Measurements from ENCODE around the gene VTI1A. TPM values are rescaled to one million over a fixed set of nuclear protein-coding genes. Genes with fewer than 3 reads are reported as not detected.
"Not testable (repeated sequence)": the region's sequence is repeated elsewhere in the genome, so short reads cannot be mapped to it uniquely, and the experiment has no call there.

Gene VTI1A
- total RNA-seq, 1 donor from 2014 or later, result 28.7 TPM

DNA sequence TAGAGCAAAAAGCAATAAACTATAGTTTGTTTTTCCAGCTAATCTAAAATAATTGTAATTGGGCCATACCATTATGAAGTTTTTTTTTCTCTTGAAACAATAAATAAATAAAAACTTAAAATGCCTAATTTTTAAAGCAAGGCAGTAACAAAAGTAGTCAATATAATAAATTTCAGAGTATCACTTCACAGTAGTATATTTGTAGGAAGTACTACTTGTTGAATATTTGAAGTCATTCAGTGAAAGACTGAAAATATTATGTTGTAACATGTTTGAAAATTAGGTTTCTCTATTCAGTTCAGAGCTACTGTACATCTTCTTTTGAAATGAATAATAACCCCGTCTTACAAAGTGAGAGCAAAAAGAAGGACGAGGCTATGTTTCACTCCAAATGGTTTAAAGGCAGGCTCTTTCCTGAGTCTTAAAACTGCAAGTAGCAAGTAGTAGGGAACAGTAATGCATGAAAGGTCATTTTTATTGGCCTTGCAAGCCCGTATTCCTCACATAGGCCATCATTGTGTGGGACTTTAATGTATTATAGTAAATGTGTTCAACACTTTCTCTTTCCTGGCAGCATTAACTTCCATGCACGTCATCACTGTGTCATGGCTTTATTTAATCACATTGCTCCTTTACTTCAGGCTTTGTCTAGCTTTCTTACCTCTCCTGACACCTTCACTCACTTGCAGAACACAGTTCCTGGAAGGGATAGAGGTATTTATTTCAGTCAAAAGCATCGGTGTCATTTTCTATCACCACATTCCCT, 141.4 kb downstream of the VTI1A start:
- no peak for DNase-seq

DNA sequence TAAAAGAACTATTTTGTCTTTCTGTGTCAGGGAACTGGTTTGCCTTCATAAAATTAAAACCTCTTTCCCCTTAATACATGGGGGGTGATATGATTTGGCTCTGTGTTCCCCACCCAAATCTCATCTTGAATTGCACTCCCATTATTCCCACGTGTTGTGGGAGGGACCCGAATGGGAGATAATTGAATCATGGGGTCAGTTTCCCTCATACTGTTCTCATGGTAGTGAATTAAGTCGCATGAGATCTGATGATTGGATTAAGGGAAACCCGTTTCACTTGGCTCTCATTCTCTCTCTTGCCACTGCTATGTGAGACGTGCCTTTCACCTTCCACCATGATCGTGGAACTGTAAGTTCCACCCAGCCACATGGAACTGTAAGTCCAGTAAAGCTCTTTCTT, 142.1 kb downstream of the VTI1A start:
- DNase-seq, result no peak

DNA sequence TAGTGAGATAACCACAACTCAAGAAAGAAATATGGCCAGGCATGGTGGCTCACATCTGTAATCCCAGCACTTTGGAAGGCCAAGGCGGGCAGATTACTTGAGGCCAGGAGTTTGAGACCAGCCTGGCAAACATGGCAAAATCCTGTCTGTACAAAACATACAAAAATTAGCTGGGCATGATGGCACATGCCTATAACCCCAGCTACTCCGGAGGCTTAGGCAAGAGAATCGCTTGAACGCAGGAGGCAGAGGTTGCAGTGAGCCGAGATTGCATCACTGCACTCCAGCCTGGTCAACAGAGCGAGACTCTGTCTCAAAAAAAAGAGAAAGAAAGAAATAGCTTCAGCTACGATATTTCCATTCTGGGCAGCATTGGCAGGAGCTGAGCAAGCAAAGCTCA, 143.8 kb downstream of the VTI1A start:
- not testable (repeated sequence) for DNase-seq

DNA sequence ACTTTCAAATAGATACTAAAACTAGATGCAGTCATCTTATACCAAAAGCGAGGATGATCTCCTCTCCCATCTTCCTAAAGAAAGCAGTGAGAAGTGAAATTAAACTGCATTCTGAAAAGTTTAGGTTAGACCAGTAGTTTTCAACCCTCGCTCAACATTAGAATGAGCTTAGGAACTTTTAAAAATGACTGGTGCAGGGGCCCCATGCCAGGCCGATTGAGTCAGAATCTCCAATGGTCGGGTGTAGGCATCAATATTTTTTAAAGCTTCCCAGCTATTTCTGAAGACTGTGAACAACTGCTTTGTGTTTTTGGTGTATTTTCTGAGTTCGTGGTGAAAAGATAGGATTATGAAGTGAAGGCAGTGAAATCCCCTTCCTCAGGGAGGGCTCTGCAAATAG, 146.0 kb downstream of the VTI1A start:
- no peak for DNase-seq

DNA sequence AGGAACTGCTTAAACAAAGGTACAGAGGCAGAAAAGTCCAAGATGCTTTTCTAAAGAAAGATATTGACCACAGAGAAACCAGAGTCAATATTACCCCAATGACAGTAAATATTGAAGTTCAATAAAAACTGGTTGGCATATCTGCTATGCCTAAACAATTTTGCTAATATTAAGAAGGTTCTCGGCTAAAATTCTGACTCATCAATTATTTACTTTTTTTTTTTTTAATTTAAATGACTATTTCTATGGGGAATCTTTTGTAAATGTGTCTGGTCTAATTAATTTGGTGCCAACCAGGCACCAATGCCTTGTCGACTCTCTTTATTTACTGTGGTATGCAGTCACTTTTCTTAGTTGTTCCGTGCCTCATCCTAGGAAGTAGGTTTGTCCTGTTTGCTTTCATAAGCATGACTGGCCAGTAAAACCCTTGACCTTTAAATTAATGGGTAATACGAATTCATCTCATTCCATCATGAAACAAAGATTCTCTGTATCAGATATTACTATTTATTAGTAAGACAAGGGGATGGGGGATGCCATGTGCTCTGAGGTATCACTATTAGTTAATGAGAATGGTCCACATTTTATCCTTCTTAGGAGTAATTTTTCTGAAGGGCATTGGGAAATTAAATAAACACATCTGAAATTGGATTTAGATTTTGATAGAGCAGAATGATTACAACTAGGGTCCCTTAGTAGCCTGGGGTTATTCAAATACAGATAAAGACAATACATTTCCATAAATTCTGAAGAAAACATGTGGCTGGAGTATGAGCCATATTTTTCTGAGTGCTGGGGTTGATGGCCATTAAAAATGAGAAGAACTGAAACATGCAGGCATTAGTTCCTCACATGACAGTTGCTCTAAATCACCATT, 154.4 kb downstream of the VTI1A start:
- no peak for DNase-seq

DNA sequence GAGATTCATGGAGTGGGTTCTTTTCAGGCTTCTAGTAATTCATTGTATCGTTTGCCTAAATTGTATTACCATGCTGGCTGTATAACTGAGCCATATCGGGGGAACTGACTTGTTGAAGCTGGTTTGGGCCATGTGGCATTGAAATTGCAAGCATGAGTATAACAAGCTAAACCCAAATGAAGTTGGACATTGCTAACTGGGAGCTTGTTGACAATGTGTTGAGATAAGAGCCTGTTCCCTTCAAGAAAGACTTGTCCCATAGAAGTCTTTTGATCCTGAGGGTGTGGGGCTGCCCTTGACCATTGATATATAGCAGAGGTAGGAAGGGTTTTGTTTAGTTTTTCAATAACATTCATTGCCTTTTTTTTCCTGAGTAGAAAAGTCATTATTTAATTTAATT, 156.0 kb downstream of the VTI1A start:
- no peak for DNase-seq

DNA sequence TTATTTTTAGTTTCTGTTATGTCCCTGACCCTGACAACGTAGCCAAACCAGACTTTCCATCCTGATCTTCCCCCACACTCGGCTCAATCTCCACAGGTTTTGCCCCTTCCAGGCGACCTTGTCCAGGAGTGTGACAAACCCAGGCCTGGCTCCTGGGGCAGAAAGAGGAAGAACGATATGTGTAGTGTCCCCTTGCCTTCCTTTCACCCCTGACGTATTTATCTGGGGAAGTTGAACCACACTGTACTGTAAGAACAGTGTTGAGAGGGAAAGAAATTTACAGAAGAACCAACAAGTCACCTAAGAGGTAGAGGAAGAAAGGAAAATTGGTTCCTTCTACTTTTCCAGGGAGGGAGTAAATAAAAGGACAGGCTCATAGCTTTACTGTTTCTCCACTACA, 158.0 kb downstream of the VTI1A start:
- no peak for DNase-seq

DNA sequence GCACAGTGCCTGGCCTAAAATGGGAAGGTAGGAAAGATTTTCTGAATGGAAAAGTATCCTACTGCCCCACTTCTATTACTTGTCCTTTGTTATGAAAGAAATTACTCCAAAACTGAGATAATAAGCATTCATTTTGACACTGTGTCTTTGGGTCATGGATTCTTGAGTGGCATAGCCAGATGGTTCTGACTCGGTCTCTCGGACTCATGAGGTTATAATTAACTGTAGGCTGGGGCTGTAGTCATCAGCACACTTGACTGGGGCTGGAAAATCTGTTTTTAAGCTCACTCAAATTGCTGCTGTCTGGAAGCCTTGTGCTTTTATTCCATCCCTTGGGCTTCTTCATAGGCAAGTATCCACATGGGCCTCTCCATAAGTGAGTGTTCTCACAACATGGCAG, 160.5 kb downstream of the VTI1A start:
- DNase-seq, result no peak

DNA sequence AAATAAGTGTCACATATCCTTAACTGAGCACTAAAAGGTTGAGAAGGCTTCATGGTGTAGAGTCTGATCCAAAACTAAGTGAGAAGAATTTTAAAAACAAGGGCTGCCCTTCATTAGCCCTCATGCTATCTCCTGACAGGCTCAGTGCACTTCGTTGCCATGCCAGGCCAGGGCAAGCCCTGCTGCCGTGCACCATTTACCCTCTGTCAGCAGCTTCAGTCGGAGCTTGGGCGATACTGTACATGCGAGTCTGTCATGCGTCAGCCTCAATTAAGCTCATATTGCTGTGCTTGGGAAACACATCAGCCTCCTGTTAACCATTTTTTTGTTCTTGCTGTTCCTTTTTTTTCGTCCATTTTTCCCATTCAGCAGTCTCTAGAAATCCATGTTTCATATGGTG, 166.6 kb downstream of the VTI1A start:
- no peak for DNase-seq

DNA sequence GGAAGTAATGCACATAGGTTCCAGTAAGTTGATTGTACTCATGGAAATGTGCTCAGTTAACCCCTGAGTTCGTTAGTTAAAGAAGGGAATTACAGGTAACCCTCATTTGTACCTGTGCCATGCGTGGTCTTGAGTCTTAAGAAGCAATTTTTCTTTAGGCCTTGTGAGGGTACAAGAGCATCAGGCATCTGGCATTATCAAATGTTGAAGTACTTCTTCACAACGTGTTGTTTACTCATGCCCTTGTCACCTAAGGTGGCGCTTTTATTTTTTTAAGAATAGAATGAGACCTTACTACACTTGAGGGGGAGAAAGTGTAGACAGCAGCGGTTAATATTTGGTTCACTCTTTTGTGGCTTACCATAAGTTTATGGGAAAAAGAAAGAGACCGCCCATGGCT, 167.1 kb downstream of the VTI1A start:
- DNase-seq, result no peak

DNA sequence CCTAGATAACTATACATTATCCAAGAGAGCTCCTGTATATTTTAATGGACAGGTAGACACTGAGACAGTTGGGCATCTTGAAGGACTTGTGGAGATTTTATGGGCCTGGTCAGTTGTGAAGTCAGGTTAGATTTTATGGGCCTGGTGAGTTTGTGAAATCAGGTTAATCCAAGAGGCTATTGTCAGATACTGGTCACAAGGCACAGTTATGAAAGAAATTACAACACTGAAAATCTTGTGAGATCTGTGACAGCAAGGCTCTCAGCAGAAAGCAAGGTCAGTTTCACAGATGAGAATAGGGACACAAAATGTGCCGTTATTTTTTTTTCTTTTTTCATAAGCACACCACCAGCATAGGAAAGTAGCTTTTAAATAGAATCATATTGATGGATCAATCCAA, 167.6 kb downstream of the VTI1A start:
- no peak for DNase-seq

DNA sequence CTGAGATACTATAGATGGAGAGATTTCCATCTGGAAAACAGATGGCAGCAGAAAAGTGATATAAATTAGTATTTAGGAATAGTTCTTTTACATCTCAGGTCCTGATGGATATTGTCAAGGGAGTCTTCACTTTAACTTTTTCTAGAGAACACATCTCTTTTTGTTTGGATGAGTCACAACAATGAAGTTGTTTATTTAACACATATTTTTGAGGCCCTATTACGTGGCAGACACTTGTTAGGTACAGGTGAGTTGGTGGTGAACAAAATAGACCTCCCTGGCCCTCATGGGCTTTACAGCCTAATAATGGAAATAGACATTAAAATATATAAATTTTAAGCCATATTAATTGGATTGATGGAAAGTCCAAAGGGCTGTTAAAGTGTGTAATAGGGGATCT, 168.3 kb downstream of the VTI1A start:
- no peak for DNase-seq

DNA sequence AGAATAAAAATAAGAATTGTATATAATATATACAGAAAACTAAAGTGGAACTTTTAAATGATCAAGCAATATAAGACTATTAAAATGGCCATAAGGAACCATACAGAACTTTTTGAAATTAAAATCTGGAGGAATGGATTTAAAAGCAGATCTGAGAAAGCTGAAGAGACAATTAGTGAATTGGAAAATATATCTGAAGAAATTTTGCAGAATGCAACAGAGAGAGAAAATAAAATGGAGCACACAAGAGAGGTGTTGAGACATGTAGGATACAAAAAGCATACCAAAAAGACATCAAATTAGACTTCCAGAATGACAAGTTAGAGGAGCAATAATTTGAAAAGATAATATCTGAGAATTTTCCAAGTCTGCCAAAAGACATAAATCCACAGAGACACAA, 169.6 kb downstream of the VTI1A start:
- DNase-seq, result no peak

DNA sequence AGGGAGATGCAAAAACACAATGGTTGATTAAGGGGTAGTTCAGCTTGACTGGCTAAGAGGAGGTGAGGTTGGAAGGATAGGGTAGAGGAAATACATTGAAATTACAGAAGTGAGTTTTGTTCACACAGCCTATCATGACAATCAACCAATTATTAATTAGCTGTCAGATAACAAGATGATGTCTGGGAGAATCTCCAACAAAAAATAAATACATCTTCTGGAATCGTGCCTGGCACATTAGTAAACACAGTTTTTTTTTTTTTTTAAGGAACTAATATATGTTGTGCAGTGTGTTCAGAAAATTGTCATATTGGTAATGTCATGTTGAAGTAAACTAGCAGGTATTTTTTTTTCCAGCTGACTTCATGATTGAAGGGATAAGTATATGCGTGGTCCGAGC, 171.8 kb downstream of the VTI1A start:
- DNase-seq, result no peak

DNA sequence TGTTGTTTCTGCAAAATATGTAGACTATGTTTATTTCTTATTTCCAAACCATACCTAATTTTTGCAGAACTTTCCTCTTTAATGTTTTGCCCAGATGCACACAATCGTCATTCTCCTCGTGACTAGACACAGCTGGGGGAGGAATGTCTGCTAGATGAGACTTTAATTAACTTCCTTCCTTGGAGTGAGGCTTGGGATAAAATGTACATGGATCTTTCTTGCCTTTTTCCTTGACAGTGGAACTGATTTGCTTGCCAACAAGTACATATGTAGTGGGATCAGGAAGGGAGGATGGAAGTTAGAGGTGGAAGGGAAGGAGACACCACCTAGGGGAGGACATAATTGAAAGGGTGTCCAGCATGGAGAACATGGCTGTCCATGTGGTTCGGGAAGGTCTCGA, 172.5 kb downstream of the VTI1A start:
- peak; percentile 22 for DNase-seq

DNA sequence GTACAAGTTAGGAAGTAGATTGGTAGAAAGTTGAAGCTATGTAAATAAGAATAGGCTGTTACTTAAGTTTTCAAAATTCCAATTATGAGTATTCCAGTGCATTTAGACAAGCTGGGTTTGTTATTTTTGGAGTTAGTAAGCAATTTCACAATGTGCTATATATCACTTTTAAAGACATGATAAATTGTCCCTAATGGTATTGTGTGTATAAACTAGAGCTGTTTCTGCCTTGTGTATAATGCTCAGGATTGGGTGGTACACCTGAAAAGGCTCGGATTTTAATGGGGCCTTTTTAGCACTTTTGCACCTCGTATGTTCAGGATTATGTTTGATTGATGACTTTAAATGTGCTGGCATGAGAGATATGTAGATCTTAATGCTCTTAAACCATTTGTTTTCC, 175.8 kb downstream of the VTI1A start:
- no peak for DNase-seq

DNA sequence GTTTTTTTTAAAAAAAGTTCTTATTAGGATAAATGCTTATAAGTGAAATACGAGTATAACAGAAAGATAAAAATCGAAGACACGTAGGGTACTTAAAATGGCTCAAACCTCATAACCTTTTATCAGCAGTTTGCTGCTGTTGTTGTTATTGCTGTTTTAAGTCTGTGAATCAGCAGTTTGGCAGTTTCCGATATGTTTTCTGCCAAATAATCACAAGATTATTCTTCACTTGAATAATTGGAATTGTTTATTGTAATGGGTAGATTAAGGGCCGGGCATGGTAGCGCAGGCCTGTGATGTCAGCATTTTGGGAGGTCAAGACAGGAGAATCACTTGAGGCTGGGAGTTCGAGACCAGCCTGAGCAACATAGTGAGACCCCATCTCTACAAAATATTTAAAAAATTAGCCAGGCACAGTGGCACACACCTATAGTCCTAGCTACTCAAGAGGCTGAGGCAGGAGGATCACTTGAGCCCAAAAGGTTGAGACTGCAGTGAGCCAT, 177.6 kb downstream of the VTI1A start:
- no peak for DNase-seq

DNA sequence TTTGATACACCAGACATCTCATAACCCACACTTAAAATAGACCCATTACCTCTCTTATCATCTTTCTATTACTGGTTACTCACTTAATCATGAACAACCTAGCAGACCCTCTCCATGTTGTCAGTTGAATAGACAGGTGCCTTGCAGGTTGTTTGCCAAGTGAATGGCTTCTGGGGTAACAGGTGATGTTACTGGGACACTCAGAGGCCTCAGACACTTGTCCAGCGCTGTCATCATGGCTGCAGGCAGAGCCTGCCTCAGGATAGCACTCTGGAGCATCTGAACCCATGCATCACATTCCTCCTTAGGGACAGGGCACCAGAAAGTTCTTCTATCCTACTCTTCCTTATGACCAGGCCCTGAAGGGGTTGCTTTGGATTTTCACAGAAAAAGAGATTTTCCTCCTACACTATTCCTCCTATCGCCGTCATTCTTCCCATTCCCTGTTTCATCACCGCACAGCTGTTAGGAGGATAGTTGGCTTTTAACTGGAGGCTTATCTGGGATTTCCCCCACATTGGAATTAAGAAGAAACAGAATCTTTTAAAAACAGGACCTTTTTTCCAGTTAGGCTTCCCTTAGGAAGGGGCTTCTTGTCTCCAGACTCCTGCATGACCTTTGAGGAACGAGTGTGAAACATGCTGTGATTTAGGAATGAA, 182.1 kb downstream of the VTI1A start:
- DNase-seq, result no peak

DNA sequence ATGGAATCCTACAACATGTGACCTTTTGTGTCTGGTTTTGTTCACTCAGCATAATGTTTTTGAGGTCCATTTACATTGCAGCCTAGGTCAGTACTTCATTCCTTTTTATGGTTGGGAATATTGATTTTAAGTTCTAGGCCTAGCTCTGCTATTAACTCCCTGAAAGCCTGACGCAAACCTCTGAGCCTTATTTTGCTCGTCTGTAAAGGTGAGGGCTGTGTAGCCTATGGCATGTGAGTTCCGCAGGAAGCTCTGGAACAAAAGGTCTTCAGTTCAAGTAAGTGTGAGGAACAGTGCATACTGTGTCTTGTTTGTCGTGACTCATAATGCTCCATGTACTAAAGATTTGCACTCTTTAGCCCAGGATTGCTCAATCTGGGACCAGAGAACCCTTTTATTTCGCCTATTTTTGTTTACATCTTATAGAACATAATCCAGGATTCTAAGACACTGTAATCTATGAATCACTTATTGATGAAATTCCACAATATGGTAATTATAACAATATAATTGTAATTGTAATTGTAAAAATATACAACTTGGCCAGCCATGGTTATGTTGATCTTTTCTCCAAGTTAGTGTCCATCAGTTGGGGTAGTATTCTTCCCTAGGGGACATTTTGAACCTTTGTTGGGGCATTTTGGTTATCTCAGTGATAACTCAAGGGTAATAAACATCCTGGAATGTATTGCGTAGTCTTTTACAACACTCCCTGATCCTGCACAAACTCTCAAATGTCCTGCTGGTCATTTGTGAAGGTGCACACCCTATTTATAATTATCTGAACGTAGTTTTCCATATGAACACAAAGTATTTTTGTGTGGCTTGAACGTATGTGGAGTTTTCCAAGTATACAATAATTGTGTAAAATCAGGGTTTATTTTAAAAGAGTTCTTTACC, 184.7 kb downstream of the VTI1A start:
- DNase-seq, result no peak

DNA sequence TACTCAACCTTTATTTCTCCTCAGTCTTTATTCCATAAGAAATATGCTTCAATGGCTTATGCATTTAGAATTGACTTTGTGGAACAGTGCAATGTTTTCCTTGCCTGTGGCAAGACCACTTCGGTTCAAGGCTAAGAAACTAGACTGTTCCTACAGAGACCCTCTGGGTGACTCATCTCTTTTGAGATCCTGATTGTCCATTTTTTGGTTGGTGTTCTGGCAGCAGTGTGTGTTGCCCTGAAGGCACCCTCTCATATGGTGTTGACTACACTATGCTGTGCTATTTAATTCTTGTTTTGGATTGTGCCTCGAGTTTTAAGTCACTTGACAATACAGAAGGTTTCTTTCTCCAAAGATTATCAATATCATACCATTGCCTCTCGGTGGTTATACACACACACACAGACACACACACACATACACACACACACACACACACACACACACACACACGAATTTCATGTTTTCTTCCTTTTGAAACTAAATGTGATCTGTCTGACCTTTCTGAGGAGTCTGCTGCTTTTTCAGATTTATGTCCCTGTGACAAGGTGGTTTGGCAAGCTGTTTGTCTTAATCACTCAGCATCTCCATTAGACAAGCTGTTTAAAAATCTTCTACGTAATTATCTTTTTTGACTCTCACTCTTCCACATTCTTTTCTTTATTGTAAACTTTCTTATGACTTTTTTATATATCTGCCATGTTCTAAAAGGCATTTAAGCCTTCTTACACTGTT, 187.2 kb downstream of the VTI1A start:
- no peak for DNase-seq

DNA sequence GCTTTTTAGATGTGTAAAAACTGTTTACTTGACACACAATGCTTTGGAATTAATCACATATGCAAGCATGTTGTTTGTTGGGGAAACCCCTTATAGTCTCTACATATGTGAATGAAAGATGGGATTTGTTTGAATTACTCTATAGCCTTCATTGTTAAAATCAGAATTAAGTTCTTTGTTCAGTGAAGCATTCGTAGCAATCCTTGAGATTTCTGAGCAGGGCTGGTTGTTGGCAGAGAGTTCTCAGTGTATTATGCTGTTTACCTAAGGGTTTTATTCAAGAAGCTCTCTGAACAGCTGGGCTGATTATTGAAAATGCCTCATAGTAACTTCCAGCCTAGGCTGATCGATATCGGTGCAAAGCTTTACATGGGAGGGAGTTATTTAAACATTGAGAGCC, 190.9 kb downstream of the VTI1A start:
- peak; percentile 11 for DNase-seq
